Hepatocyte (in vitro differentiated cells): ENCODE results near the gene SLITRK6. TPM values are rescaled to one million over a fixed set of nuclear protein-coding genes. Genes with fewer than 3 reads are reported as not detected.

Source experiments
- DNase-seq: peaks from one replicate; pipeline ENCODE4 v3.0.0-alpha.2; 2016; ENCODE audit warnings: low spot score
- H2AFZ ChIP-seq: fragments of 200-600 bp; sonication (generic); 2 replicates; pipeline ENCODE4 v1.6.0; 2016; ENCODE audit warnings: antibody characterized with exemption, mild to moderate bottlenecking
- H3K27ac ChIP-seq: fragments of 200-600 bp; sonication (generic); 2 replicates; pipeline ENCODE4 v1.5.1; 2016; ENCODE audit warnings: mild to moderate bottlenecking
- H3K27me3 ChIP-seq: fragments of 200-600 bp; sonication (generic); 2 replicates; pipeline ENCODE4 v1.6.1; 2016
- H3K36me3 ChIP-seq: fragments of 200-600 bp; sonication (generic); replicated peaks from 2 replicates; pipeline ENCODE4 v1.5.1; 2016; ENCODE audit warnings: low read depth; ENCODE audit not compliant: insufficient read depth
- H3K4me1 ChIP-seq: fragments of 200-600 bp; sonication (generic); 2 replicates; pipeline ENCODE4 v1.5.1; 2016; ENCODE audit warnings: mild to moderate bottlenecking, moderate library complexity; ENCODE audit not compliant: insufficient read depth
- H3K4me2 ChIP-seq: fragments of 200-600 bp; sonication (generic); 2 replicates; pipeline ENCODE4 v1.6.0; 2016
- H3K4me3 ChIP-seq: fragments of 200-600 bp; sonication (generic); 2 replicates; pipeline ENCODE4 v1.5.1; 2016; ENCODE audit warnings: mild to moderate bottlenecking
- H3K79me2 ChIP-seq: fragments of 200-600 bp; sonication (generic); 2 replicates; pipeline ENCODE4 v1.6.0; 2017; ENCODE audit warnings: mild to moderate bottlenecking
- H3K9me2 ChIP-seq: fragments of 200-600 bp; sonication (generic); replicated peaks from 2 replicates; pipeline ENCODE4 v1.6.0; 2017; ENCODE audit warnings: mild to moderate bottlenecking; ENCODE audit not compliant: insufficient read depth
- H3K9me3 ChIP-seq: fragments of 200-600 bp; sonication (generic); 2 replicates; pipeline ENCODE4 v1.5.1; 2016; ENCODE audit warnings: low read depth, mild to moderate bottlenecking
- H4K20me1 ChIP-seq: fragments of 200-600 bp; sonication (generic); 2 replicates; pipeline ENCODE4 v1.6.0; 2016; ENCODE audit warnings: mild to moderate bottlenecking; ENCODE audit not compliant: insufficient read depth, poor library complexity, severe bottlenecking
- CTCF ChIP-seq: fragments of 200-600 bp; sonication (generic); IDR thresholded peaks from 2 replicates; pipeline ENCODE4 v1.5.1; 2016; ENCODE audit warnings: antibody characterized with exemption, mild to moderate bottlenecking; ENCODE audit not compliant: poor library complexity
- EZH2 ChIP-seq: fragments of 200-600 bp; sonication (generic); IDR thresholded peaks from 2 replicates; pipeline ENCODE4 v1.6.1; 2016; ENCODE audit warnings: antibody characterized with exemption, mild to moderate bottlenecking, borderline replicate concordance
- EZH2phosphoT487 ChIP-seq: fragments of 200-600 bp; sonication (generic); IDR thresholded peaks from one replicate; pipeline ENCODE4 v1.6.1; 2018; ENCODE audit warnings: antibody characterized with exemption, mild to moderate bottlenecking, low read depth, moderate library complexity; ENCODE audit not compliant: unreplicated experiment, severe bottlenecking
- WGBS: methylation state at CpG from one replicate; pipeline ENCODE4 v1.1.6; 2016; ENCODE audit warnings: low lambda C conversion rate; ENCODE audit errors: missing lambda C conversion rate; 5-methylcytosine and 5-hydroxymethylcytosine counted together
- polyA plus RNA-seq: library from polyadenylated mRNA; unstranded; fragments of >200 nt; fragmentation: Nextera tagmentation; extraction: Ambion mirVana; gene quantifications from 2 replicates; pipeline ENCODE4 v1.2.1, GENCODE V29; 2016
- total RNA-seq: library from RNA; depleted of rRNA; stranded (reverse); fragments of >200 nt; gene quantifications from 2 replicates; pipeline ENCODE4 v1.2.3, GENCODE V29; 2014

The SLITRK6 gene
- total and polyA plus RNA-seq, 2 experiments from 2014 or later = 9.8 to 22.4 TPM

- peak overlapping the region; percentile 47 for H3K4me2 ChIP-seq
- H3K4me1 ChIP-seq = no peaks in the 10 kb centered on the region
- H3K79me2 ChIP-seq = peaks cover 42% of the 10 kb centered on the region
- H4K20me1 ChIP-seq = no peaks in the 10 kb centered on the region
- TF ChIP-seq EZH2phosphoT487 = no peak
- TF ChIP-seq EZH2 = no peak
- no peak for TF ChIP-seq CTCF
- peak overlapping the region; percentile 23 for H3K4me3 ChIP-seq
- no peaks in the 10 kb centered on the region for H3K9me2 ChIP-seq
- peaks cover 5% of the 10 kb centered on the region for H3K9me3 ChIP-seq
- peak overlapping the region; percentile 13 for H2AFZ ChIP-seq
- peak overlapping the region; percentile 70 for H3K27ac ChIP-seq
- no peaks in the 10 kb centered on the region for H3K27me3 ChIP-seq
- no peak for DNase-seq
- no peaks in the 10 kb centered on the region for H3K36me3 ChIP-seq
- 51% methylated on average over 3 of the region's 3 CpGs for WGBS
Observed at GRCh38 chr13:85798556-85798955, 663 bp downstream of the SLITRK6 start.

GRCh38 chr13:85797311-85797710, 1.9 kb downstream of the SLITRK6 start:
- TF ChIP-seq CTCF (no peak), EZH2 (no peak), EZH2phosphoT487 (no peak)
- Histone ChIP-seq H3K4me1 (no peaks in the 10 kb centered on the region), H3K27ac (peak overlapping the region; percentile 70), H3K9me3 (peaks cover 5% of the 10 kb centered on the region), H3K27me3 (no peaks in the 10 kb centered on the region), H3K36me3 (no peaks in the 10 kb centered on the region), H4K20me1 (no peaks in the 10 kb centered on the region), H3K79me2 (peaks cover 43% of the 10 kb centered on the region), H3K9me2 (no peaks in the 10 kb centered on the region), H3K4me2 (peak overlapping the region; percentile 47), H2AFZ (no peak overlapping the region), H3K4me3 (peak overlapping the region; percentile 23)
- DNase-seq = no peak
- 44% methylated on average over 4 of the region's 4 CpGs for WGBS

- 85% methylated on average over 3 of the region's 3 CpGs for whole genome bisulfite sequencing
- H3K9me2 ChIP-seq = no peaks in the 10 kb centered on the region
- no peak overlapping the region for H3K4me3 ChIP-seq
- H3K79me2 ChIP-seq = no peaks in the 10 kb centered on the region
- H3K4me2 ChIP-seq = no peak overlapping the region
- no peak for TF ChIP-seq EZH2
- no peak for TF ChIP-seq CTCF
- TF ChIP-seq EZH2phosphoT487 = no peak
- no peaks in the 10 kb centered on the region for H3K9me3 ChIP-seq
- DNase-seq = no peak
- H2AFZ ChIP-seq = no peak overlapping the region
- no peak overlapping the region for H3K27ac ChIP-seq
- H4K20me1 ChIP-seq = no peaks in the 10 kb centered on the region
- no peaks in the 10 kb centered on the region for H3K4me1 ChIP-seq
- no peaks in the 10 kb centered on the region for H3K27me3 ChIP-seq
- no peaks in the 10 kb centered on the region for H3K36me3 ChIP-seq
Observed at GRCh38 chr13:85785205-85785604, 14.0 kb downstream of the SLITRK6 start.

- Histone ChIP-seq H3K4me2 (no peak overlapping the region), H3K9me3 (no peaks in the 10 kb centered on the region), H3K79me2 (no peaks in the 10 kb centered on the region), H3K27me3 (no peaks in the 10 kb centered on the region), H3K36me3 (no peaks in the 10 kb centered on the region), H4K20me1 (no peaks in the 10 kb centered on the region), H3K9me2 (no peaks in the 10 kb centered on the region), H3K4me3 (no peak overlapping the region), H3K27ac (no peak overlapping the region), H3K4me1 (no peaks in the 10 kb centered on the region), H2AFZ (no peak overlapping the region)
- DNase-seq = no peak
- TF ChIP-seq EZH2phosphoT487 (no peak), EZH2 (no peak), CTCF (no peak)
- 87% methylated on average over 3 of the region's 3 CpGs for WGBS
Observed at GRCh38 chr13:85772367-85772766, 26.9 kb downstream of the SLITRK6 start.
